H9 (cell line): ENCODE data around the gene DGKG. TPM values are rescaled to one million over a fixed set of nuclear protein-coding genes. Genes with fewer than 3 reads are reported as not detected.

Experiments used
- DNase-seq: peaks from one replicate; pipeline ENCODE4 v3.0.0-alpha.2; 2017
- H2AFZ ChIP-seq: one replicate; pipeline ENCODE4 v1.6.1; 2013; ENCODE audit warnings: mild to moderate bottlenecking, low read length, control low read depth, moderate library complexity
- H2AK5ac ChIP-seq: 2 replicates; pipeline ENCODE4 v1.6.1; 2013; ENCODE audit warnings: low read length, control low read depth, mixed read lengths; ENCODE audit not compliant: insufficient read length
- H2BK120ac ChIP-seq: one replicate; pipeline ENCODE4 v1.6.1; 2013; ENCODE audit warnings: low read depth, mild to moderate bottlenecking, low read length, control low read depth, inconsistent platforms; ENCODE audit not compliant: poor library complexity, severe bottlenecking
- H2BK12ac ChIP-seq: 2 replicates; pipeline ENCODE4 v1.6.1; 2013; ENCODE audit warnings: low read length, control low read depth, mixed read lengths, low read depth; ENCODE audit not compliant: insufficient read length
- H2BK15ac ChIP-seq: 2 replicates; pipeline ENCODE4 v1.6.1; 2013; ENCODE audit warnings: low read depth, low read length, control low read depth
- H2BK20ac ChIP-seq: one replicate; pipeline ENCODE4 v1.6.1; 2013; ENCODE audit warnings: low read depth, mild to moderate bottlenecking, low read length, control low read depth, inconsistent platforms; ENCODE audit not compliant: poor library complexity, severe bottlenecking
- H2BK5ac ChIP-seq: 2 replicates; pipeline ENCODE4 v1.6.1; 2013; ENCODE audit warnings: low read length, control low read depth, mixed read lengths; ENCODE audit not compliant: insufficient read length
- H3K14ac ChIP-seq: 2 replicates; pipeline ENCODE4 v1.6.1; 2013; ENCODE audit warnings: low read length, control low read depth; ENCODE audit not compliant: insufficient read depth
- H3K18ac ChIP-seq: 2 replicates; pipeline ENCODE4 v1.6.1; 2013; ENCODE audit warnings: low read depth, mild to moderate bottlenecking, mixed read lengths, low read length, control low read depth; ENCODE audit not compliant: insufficient read length
- H3K23ac ChIP-seq: 2 replicates; pipeline ENCODE4 v1.6.1; 2013; ENCODE audit warnings: low read length, control low read depth, mixed read lengths, low read depth; ENCODE audit not compliant: insufficient read length
- H3K23me2 ChIP-seq: 2 replicates; pipeline ENCODE4 v1.6.1; 2013; ENCODE audit warnings: low read depth, mild to moderate bottlenecking, mixed read lengths, low read length, control low read depth; ENCODE audit not compliant: insufficient read length, poor library complexity, severe bottlenecking
- H3K27ac ChIP-seq: 2 replicates; pipeline ENCODE4 v1.5.1; 2013; ENCODE audit warnings: low read length, control low read depth, mixed read lengths, low read depth; ENCODE audit not compliant: insufficient read length
- H3K27me3 ChIP-seq: 2 replicates; pipeline ENCODE4 v1.6.1; 2013; ENCODE audit warnings: low read length, control low read depth, inconsistent platforms; ENCODE audit not compliant: insufficient read depth
- H3K4ac ChIP-seq: 2 replicates; pipeline ENCODE4 v1.6.1; 2013; ENCODE audit warnings: low read depth, mild to moderate bottlenecking, control low read depth, inconsistent platforms, low read length, moderate library complexity
- H3K4me1 ChIP-seq: 2 replicates; pipeline ENCODE4 v1.6.1; 2013; ENCODE audit warnings: low read length, control low read depth, inconsistent platforms; ENCODE audit not compliant: insufficient read depth
- H3K4me2 ChIP-seq: 2 replicates; pipeline ENCODE4 v1.6.1; 2013; ENCODE audit warnings: low read length, control low read depth, mixed read lengths; ENCODE audit not compliant: insufficient read length, insufficient read depth
- H3K56ac ChIP-seq: 2 replicates; pipeline ENCODE4 v1.6.1; 2013; ENCODE audit warnings: low read depth, mild to moderate bottlenecking, mixed read lengths, low read length, control low read depth; ENCODE audit not compliant: insufficient read length
- H3K79me1 ChIP-seq: 2 replicates; pipeline ENCODE4 v1.6.1; 2013; ENCODE audit warnings: low read depth, mild to moderate bottlenecking, moderate library complexity, low read length, control low read depth, inconsistent platforms; ENCODE audit not compliant: insufficient read depth, poor library complexity, severe bottlenecking
- H3K79me2 ChIP-seq: 2 replicates; pipeline ENCODE4 v1.6.1; 2013; ENCODE audit warnings: low read length, control low read depth, inconsistent platforms; ENCODE audit not compliant: insufficient read depth
- H3K9ac ChIP-seq: 2 replicates; pipeline ENCODE4 v1.6.1; 2013; ENCODE audit warnings: low read length, control low read depth, mixed read lengths; ENCODE audit not compliant: insufficient read length; ENCODE audit errors: extremely low read depth
- H3K9me3 ChIP-seq: one replicate; pipeline ENCODE4 v1.6.1; 2013; ENCODE audit warnings: low read depth, low read length, inconsistent platforms; ENCODE audit not compliant: control insufficient read depth
- H3T11ph ChIP-seq: one replicate; pipeline ENCODE4 v1.6.1; 2013; ENCODE audit warnings: mild to moderate bottlenecking, low read length, control low read depth, inconsistent platforms
- H4K20me1 ChIP-seq: one replicate; pipeline ENCODE4 v1.6.1; 2013; ENCODE audit not compliant: control insufficient read depth, insufficient read length, insufficient read depth
- H4K5ac ChIP-seq: 2 replicates; pipeline ENCODE4 v1.6.1; 2013; ENCODE audit warnings: low read depth, mild to moderate bottlenecking, mixed read lengths, low read length, control low read depth; ENCODE audit not compliant: insufficient read length
- H4K8ac ChIP-seq: replicated peaks from 2 replicates; pipeline ENCODE4 v1.6.1; 2013; ENCODE audit warnings: low read length, control low read depth, mixed read lengths, low read depth; ENCODE audit not compliant: insufficient read length
- H4K91ac ChIP-seq: 2 replicates; pipeline ENCODE4 v1.6.1; 2013; ENCODE audit warnings: low read depth, mild to moderate bottlenecking, moderate library complexity, mixed read lengths, low read length, control low read depth; ENCODE audit not compliant: insufficient read length
- H3K27ac Mint-ChIP-seq, 3 experiments: 2 replicates in 2 of 3; 3 replicates in 1 of 3; pipeline ENCODE4 v1.8.0; 2020 to 2021; ENCODE audit warnings: mixed read lengths in 3 of 3, mild to moderate bottlenecking in 1 of 3, moderate library complexity in 1 of 3
- H3K27me3 Mint-ChIP-seq: 2 replicates; pipeline ENCODE4 v1.8.0; 2021; ENCODE audit warnings: low read depth, mild to moderate bottlenecking, moderate library complexity, mixed read lengths
- H3K36me3 Mint-ChIP-seq, 3 experiments: 2 replicates in 2 of 3; 3 replicates in 1 of 3; pipeline ENCODE4 v1.8.0; 2020 to 2021; ENCODE audit warnings: low read depth in 3 of 3, mixed read lengths in 3 of 3; ENCODE audit not compliant: insufficient read depth in 1 of 3
- H3K4me1 Mint-ChIP-seq, 2 experiments: 2 replicates each; pipeline ENCODE4 v1.8.0; 2020; ENCODE audit warnings: mixed read lengths in 2 of 2
- H3K4me3 Mint-ChIP-seq, 2 experiments: 2 replicates in 1 of 2; 3 replicates in 1 of 2; pipeline ENCODE4 v1.8.0; 2020 to 2021; ENCODE audit warnings: mild to moderate bottlenecking in 2 of 2, mixed read lengths in 2 of 2, moderate library complexity in 1 of 2
- H3K9me3 Mint-ChIP-seq, 2 experiments: 2 replicates in 1 of 2; 3 replicates in 1 of 2; pipeline ENCODE4 v1.8.0; 2020; ENCODE audit warnings: mild to moderate bottlenecking in 2 of 2, mixed read lengths in 2 of 2, moderate library complexity in 1 of 2
- WGBS: extraction: QIAGEN DNeasy Blood & Tissue Kit; methylation state at CpG from one replicate; pipeline ENCODE4 v1.1.7; 2013; ENCODE audit warnings: missing lambda C conversion rate, low lambda C conversion rate, mixed read lengths; ENCODE audit not compliant: insufficient read length; ENCODE audit errors: extremely low coverage; 5-methylcytosine and 5-hydroxymethylcytosine counted together
- total RNA-seq: library from RNA; stranded (reverse); gene quantifications from 2 replicates; pipeline ENCODE4 v1.2.1, GENCODE V29; 2021
- TF ChIP-seq, protein P1 (sequence below): fragments of 200-600 bp; sonication (generic); conservative IDR thresholded peaks from 3 replicates; pipeline ENCODE4 v1.8.0; 2021; ENCODE audit warnings: antibody characterized with exemption, mild to moderate bottlenecking

DGKG gene
- total RNA-seq, 1 experiment from 2014 or later, result not detected

DNA sequence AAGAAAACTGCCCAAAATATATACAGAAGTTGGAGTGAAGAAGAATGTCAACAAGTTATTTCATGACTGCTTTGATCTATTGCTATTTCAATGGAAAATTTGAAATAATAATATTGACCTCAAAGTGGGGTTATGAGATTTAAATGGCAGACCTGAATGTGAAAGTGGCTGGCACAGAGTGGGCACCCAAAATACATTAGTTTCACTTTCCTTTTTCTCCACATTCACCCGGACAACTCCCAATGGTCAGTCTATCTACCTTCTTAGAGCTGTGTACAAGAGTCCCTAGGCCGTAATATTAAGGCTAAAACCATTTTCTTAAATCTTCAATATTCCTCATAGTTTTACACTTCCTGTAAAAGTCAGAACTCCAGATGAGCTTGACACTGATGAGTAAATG, 191.5 kb downstream of the DGKG start:
- Histone ChIP-seq H3K23me2 (no peaks in the 10 kb centered on the region), H2AFZ (no peak overlapping the region)

More for the DNA sequence above, 191.5 kb downstream of the DGKG start:
- H3K18ac ChIP-seq, result no peak overlapping the region
- H2AK5ac ChIP-seq, result no peak overlapping the region
- H3K4me1 ChIP-seq, result no peaks in the 10 kb centered on the region
- no peaks in the 10 kb centered on the region for H3K79me1 ChIP-seq
- no peaks in the 10 kb centered on the region for H3K79me2 ChIP-seq
- no peak for DNase-seq
- peaks cover 59% of the 10 kb centered on the region for H3K27me3 Mint-ChIP-seq
- H2BK12ac ChIP-seq, result no peak overlapping the region
- H3K27ac ChIP-seq, result no peak overlapping the region
- no peak overlapping the region for H3K4me3 Mint-ChIP-seq
- no peaks in the 10 kb centered on the region for H3K9me3 Mint-ChIP-seq
- no CpG with 5 or more reads among the region's 2 CpGs for WGBS
- H2BK5ac ChIP-seq, result no peak overlapping the region
- H3K27me3 ChIP-seq, result no peaks in the 10 kb centered on the region
- H3K4me1 Mint-ChIP-seq, result no peaks in the 10 kb centered on the region
- H3K23ac ChIP-seq, result no peak overlapping the region
- H3K27ac Mint-ChIP-seq, result no peak overlapping the region
- no peak overlapping the region for H3K56ac ChIP-seq
- H4K8ac ChIP-seq, result no peak overlapping the region
- H2BK20ac ChIP-seq, result no peak overlapping the region
- H4K20me1 ChIP-seq, result no peaks in the 10 kb centered on the region
- H3K9me3 ChIP-seq, result no peaks in the 10 kb centered on the region
- no peak overlapping the region for H4K5ac ChIP-seq
- TF ChIP-seq, protein P1, sequence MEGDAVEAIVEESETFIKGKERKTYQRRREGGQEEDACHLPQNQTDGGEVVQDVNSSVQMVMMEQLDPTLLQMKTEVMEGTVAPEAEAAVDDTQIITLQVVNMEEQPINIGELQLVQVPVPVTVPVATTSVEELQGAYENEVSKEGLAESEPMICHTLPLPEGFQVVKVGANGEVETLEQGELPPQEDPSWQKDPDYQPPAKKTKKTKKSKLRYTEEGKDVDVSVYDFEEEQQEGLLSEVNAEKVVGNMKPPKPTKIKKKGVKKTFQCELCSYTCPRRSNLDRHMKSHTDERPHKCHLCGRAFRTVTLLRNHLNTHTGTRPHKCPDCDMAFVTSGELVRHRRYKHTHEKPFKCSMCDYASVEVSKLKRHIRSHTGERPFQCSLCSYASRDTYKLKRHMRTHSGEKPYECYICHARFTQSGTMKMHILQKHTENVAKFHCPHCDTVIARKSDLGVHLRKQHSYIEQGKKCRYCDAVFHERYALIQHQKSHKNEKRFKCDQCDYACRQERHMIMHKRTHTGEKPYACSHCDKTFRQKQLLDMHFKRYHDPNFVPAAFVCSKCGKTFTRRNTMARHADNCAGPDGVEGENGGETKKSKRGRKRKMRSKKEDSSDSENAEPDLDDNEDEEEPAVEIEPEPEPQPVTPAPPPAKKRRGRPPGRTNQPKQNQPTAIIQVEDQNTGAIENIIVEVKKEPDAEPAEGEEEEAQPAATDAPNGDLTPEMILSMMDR, result no peak
- no peak overlapping the region for H3K9ac ChIP-seq
- no peak overlapping the region for H3K14ac ChIP-seq
- no peak overlapping the region for H3T11ph ChIP-seq
- no peak overlapping the region for H3K4me2 ChIP-seq
- no peak overlapping the region for H2BK120ac ChIP-seq
- no peak overlapping the region for H4K91ac ChIP-seq
- no peak overlapping the region for H3K4ac ChIP-seq
- H2BK15ac ChIP-seq, result no peak overlapping the region
- no peaks in the 10 kb centered on the region for H3K36me3 Mint-ChIP-seq
